SIG-M5 treated with dmso at 0.1 percent for 504 hours (cell line): ENCODE measurements around the gene CNTN2.

Experiments used
- DNase-seq: peaks from one replicate; lab custom pipeline; 2025; ENCODE audit not compliant: unreplicated experiment; lab: John Stamatoyannopoulos, UW

The CNTN2 gene, protein sequence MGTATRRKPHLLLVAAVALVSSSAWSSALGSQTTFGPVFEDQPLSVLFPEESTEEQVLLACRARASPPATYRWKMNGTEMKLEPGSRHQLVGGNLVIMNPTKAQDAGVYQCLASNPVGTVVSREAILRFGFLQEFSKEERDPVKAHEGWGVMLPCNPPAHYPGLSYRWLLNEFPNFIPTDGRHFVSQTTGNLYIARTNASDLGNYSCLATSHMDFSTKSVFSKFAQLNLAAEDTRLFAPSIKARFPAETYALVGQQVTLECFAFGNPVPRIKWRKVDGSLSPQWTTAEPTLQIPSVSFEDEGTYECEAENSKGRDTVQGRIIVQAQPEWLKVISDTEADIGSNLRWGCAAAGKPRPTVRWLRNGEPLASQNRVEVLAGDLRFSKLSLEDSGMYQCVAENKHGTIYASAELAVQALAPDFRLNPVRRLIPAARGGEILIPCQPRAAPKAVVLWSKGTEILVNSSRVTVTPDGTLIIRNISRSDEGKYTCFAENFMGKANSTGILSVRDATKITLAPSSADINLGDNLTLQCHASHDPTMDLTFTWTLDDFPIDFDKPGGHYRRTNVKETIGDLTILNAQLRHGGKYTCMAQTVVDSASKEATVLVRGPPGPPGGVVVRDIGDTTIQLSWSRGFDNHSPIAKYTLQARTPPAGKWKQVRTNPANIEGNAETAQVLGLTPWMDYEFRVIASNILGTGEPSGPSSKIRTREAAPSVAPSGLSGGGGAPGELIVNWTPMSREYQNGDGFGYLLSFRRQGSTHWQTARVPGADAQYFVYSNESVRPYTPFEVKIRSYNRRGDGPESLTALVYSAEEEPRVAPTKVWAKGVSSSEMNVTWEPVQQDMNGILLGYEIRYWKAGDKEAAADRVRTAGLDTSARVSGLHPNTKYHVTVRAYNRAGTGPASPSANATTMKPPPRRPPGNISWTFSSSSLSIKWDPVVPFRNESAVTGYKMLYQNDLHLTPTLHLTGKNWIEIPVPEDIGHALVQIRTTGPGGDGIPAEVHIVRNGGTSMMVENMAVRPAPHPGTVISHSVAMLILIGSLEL

DNA sequence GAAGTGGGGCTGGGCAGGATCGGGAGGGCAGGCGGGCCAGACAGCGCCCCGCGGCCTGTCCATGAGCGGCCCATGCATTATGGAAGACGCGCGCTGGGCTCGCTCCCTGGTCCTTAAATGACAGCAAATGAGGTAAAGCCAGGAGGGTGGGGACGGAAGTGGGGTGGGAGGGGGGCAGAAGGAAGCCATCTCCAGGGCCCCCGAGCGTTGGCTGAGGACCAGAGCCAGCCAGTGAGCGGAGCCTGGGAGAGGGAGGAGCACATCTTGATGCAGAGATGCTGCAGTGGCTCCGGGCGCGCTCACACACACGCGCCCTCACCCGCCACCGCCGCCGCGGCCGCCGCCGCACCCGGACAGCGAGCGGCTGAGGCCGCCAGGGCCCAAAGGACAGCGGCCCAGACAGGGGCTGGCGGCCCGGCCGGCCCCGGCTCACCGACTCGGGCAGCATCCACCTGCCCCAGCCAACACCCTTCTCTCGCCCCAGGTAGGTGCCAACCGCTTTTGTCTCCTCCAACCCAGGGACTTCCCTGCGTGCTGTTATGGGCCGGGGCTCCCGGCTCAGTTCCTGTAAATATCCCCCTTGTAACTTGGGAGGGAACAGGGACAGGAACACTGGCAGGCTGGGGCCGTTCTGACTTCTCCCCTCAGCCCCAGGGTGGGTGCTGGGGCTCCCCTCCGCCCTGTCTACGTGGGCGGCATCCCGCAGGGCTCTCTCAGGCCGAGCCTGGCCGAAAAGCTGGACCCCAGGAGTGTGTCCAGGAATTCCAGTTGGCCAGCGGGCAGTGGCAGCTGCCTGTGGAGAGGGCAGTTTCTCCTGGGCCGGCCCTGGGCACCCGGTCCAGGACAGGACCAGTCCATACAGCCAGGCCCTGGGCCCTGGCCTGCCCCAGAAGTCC lies at the start of gene CNTN2:
Gene CNTN2, plus strand, starts transcription at position 302 of the 896 bp plus-strand sequence. CDS start 9,974 bp downstream, outside the sequence.
- DNase-seq, result no peak

DNA sequence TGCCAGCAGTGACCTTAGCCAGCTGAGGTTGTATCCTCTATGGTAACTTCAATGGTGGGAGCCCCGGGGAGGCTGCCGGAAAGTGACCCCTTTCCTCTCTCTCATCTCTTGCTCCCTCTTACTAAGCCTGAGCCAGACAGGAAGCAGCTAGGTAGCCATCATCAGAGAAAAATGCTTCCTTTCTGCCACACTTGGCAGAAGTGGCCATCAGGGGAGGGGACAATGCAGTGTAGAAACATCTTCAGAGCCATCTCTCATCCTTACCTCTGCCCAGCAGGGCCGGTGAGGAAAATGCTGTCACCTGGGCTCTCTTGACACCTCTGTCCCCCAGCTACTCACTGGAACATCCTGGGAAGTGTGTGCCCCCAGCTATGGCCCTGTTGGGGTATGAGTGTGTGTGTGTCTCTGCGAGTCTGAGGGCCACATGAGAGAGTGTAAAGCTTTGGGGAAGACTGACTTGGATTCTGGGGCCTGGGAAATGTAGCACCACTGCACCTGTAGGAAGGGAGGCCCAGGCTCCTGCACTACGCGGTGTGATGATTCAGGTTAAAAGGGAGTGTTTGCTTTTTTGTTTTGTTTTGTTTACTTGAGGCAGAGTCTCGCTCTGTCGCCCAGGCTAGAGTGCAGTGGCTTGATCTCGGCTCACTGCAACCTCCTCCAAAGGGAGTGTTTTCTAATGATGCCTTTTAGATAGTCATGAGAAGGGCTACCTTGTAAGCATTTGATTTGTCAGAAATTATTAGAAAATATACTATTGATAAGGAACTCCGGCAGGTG lies 48.7 kb upstream of the CNTN2 start:
- no peak for DNase-seq

- no peak for DNase-seq
Observed at GRCh38 chr1:204996981-204997380, 46.0 kb upstream of the CNTN2 start.

DNA sequence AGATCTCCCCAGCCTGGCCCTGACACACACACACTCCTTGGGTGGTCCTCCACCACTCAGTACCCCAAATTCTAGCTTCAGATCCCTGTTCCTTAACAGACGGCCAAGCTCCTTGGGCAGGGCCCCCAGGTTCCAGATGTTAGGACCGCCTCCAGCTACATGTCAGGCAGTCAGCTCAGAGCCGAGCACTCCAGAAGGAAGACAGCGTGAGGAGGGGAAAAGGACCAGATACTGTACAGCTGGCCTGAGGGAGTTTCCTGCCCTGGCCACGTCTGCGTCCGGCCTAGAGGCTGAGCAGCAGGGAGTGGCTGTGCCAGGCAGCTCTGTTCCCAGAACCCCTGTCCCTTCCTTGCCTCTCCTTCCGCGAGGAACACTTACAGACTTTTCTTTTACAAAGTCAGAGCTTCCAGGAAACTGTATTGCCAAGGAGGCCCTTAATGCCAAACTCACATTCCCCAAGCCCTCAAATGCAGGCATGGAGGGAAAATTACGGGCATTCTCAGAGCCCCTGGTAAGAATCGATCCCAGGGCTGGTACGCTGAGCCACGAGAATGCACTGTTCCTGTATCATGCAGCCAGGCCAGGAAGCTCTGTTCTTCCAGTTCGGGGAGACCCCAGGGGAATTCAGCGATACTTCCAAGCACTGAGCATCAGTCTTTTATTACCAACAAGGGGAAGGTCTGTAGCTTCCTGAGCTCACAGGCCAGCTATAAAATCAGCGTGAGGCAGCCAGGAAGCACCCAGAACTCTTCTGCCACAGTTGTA lies 45.2 kb upstream of the CNTN2 start:
- no peak for DNase-seq

DNA sequence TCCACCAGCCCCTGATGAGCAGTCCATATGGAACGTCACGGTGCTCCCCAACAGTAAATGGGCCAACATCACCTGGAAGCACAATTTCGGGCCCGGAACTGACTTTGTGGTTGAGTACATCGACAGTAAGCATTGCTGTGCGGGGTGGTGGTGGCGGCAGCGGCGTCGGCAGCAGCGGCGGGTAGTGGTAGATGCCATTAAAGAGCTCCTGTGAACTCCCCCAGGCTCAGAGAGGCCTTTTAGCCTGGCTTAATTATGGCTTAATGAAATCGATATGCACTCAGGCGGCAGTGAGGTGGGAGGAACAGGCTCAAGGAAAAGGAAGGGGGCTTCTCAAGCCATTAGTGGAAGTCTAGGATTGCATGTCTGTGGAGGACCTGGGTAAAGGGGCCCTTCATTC lies 41.9 kb upstream of the CNTN2 start:
- DNase-seq, result no peak

DNA sequence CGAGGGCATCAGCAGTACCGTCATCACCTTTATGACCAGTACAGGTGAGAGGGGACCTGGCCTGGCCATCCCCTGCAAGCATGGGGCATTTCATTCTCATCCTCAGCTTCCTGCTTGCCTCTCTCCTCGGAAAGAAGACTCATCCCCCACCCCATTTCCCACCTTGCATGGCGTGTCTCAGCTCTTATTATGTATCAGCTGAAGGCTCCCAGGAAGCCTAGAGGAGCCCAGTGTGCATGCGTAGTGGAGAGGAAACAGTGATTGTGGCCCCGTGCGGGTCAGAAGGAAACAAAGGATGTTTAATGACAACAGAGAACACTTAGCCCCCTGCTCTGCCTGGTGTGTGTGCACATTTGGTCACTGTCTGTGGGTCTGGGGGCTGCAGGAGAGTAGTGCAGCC lies 40.3 kb upstream of the CNTN2 start:
- no peak for DNase-seq

- DNase-seq, result no peak
Observed at GRCh38 chr1:205003358-205004131, 39.5 kb upstream of the CNTN2 start.

GRCh38 chr1:205004351-205004750 lies 38.7 kb upstream of the CNTN2 start:
- DNase-seq, result no peak

- no peak for DNase-seq
Observed at GRCh38 chr1:205008896-205009295, 34.1 kb upstream of the CNTN2 start.

DNA sequence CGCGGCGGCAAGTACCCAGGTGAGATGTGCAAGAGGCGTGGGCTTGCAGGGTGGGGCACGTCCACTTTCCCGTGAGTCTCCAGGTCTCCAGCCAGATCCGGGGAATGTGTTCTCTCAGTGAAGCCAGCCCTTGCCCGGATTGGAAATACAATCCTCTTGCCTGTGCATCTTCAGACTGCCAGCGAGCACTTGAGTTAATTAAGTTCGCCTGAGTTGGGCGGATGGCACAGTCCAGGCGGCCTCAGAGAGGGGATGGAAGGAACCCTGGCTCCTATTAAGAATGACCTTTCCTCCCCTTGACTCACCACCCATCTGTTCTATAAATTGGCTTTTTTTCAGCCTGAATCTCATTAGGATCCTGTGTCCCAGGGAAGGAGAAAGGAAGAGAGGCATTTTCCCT lies 33.3 kb upstream of the CNTN2 start:
- no peak for DNase-seq

GRCh38 chr1:205012391-205013140 lies 30.4 kb upstream of the CNTN2 start:
- no peak for DNase-seq

- no peak for DNase-seq
Observed at GRCh38 chr1:205013683-205014367, 29.2 kb upstream of the CNTN2 start.

DNA sequence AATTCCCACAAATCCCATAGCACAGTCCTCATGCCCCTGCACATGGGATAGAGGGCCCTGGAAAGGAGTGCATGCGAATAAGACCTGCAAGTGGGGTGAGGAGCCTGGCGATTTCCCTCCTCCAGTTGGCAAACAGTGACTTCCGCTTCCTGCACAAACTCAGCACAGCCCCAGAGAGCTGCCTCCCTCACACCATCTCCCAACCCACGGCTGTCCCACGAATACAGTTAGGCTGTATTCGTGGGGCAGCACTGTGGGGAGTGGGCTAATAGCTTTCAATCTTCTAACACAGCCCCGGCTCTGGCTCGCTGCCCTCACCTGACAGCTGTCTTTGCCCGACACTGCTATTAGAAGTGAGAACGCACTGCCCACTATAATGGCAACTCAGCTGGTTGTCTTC lies 28.2 kb upstream of the CNTN2 start:
- DNase-seq, result no peak

GRCh38 chr1:205015241-205015640 lies 27.8 kb upstream of the CNTN2 start:
- DNase-seq, result no peak

DNA sequence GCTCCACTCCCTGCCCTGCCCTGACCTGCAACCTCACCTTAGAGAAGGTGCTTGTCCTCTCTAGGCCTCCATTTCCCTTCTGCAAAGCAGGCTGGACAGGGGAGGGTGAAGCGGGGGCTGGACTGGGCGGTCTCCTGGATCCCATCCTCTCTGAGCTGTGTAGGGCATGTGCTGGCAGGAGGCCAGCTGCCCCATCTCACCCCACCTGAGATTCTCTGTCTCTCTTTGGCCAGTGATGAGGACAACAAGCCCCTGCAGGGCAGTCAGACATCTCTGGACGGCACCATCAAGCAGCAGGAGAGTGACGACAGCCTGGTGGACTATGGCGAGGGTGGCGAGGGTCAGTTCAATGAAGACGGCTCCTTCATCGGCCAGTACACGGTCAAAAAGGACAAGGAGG lies 26.9 kb upstream of the CNTN2 start:
- no peak for DNase-seq

DNA sequence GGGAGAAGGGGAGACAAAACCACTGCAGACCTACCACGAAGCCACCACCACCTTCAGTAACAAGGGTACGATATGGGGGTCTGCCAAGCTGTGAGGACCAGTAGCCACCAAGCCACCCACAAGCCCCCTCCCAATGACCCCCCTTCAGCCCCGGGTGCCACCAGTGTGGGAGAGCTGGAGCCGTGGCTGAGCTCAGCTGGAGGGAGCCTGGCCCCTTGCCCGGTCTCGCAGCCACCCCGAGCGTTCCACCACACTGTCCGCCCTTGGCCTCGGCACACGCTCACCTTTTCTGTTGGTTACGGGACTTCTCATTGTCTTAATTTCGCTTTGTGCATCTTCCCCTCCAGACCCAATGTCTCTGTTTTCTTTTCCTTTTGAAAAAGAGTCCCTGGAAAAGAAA lies 26.4 kb upstream of the CNTN2 start:
- DNase-seq, result no peak

GRCh38 chr1:205017001-205017400 lies 26.0 kb upstream of the CNTN2 start:
- no peak for DNase-seq
